HG03280 (cell line): ENCODE results near the gene CASP4.
A peak's percentile ranks its signal among the peaks of the same experiment; 100 is the strongest.
"Not testable (repeated sequence)": the region's sequence is repeated elsewhere in the genome, so short reads cannot be mapped to it uniquely, and the experiment has no call there.

ENCODE experiments used
- ATAC-seq: cut with Tn5 transposase; IDR thresholded peaks from one replicate; pipeline ENCODE4 v1.9.1; 2021; ENCODE audit warnings: mild to moderate bottlenecking, moderate library complexity; ENCODE audit not compliant: unreplicated experiment

The CASP4 gene

DNA sequence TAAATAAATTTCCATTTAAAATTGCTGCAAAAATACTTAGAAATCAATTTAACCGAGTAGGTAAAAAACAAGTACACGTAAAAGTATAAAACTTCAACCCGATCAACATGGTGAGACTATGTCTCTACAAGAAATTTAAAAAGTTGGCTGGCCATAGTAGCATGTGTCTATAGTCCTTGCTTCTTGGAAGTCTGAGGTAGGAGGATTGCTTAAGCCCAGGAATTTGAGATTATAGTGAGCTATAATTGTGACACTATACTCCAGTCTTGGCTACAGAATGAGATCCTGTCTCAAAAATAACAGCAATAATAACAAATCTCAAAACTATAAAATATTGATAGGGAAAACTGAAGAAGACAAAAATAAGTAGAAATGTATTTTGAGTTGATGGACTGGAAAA is 11.1 kb downstream of the CASP4 start:
- ATAC-seq: no peak

DNA sequence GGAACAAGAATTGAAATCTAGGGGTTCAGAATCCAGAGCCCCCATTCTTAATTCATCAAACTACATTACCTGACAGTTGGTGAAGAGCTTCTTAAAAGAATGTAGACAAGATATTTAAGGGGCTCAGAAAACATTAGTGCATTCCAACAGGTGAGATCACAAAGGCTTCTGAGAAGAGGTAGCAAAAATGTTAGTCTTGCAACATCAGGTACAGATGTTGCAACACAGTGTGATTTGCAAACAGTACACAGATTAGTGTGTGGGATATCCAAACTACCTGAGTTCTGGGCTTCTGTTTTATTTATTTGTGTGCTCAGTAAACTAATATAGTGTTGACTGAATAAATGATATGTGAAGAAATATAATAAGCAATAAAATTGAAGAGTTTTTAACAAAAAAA is 11.8 kb downstream of the CASP4 start:
- no peak for ATAC-seq

DNA sequence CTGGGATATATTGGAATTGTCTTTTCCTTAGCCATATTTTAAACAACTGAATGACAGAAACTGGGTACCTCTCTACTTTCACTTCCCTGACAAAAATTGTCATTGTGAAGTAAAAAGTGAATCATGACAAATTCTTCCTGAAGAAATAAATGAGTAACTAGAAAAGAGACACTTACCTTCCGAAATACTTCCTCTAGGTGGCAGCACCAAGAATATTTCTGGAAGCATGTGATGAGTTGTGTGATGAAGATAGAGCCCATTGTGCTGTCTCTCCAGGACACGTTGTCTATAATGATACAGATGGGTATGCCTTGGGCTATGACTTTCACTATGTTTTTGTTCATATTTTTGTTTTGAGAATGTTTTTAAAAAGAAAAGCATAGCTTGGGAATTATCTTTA is 21.5 kb downstream of the CASP4 start:
- ATAC-seq: peak; percentile 91

DNA sequence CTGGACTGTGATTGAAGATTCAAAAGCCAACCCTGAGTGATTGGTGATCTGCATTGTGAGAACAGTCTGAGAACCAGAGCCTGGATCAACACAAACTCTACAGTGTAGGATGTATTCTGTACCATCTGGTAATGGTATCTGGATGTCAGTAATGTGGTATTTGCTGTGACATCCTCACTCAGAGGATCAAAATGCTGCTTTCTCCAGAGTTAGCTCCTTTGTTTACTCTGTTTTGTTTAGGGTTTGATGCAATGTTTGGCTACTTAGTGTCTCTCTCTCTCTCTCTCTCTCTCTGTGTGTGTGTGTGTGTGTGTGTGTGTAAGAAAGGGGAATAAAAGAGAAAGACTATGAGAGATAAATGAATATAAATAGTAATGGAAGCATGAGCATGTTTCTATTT is 24.3 kb downstream of the CASP4 start:
- no peak for ATAC-seq

DNA sequence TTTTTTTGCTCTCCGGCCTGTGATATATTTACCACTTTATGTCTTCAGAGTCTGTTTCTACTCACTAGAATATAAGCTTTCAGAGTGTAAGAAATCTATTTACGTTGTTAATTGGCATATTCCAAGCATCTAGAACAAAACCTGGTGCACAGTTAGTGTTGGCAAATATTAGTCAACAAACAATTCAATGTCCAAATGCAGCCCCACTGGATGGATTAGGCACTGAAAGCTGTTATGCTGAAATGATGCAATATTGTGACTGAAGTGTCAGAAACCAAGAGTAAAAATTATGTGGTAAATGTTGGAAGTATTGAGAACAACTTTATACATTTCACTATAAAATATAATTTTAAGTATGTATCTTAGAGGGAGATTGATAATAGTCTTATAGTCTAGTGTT is 24.8 kb downstream of the CASP4 start:
- no peak for ATAC-seq

DNA sequence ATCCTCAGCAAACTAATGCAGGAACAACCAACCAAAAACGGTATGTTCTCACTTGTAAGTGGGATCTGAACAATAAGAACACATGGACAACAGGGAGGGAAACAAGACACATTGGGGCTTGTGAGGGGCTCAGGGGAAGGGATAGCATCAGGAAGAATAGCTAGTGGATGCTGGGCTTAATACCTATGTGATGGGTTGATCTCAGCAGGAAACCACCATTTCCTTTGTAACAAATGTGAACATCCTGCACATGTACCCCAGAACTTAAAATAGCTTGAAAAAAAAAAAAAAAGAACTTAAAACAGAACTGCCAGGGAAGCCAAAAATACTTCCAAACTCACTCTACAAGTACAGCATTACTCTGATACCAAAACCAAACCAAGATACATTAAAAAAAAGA is 33.8 kb downstream of the CASP4 start:
- ATAC-seq: no peak

DNA sequence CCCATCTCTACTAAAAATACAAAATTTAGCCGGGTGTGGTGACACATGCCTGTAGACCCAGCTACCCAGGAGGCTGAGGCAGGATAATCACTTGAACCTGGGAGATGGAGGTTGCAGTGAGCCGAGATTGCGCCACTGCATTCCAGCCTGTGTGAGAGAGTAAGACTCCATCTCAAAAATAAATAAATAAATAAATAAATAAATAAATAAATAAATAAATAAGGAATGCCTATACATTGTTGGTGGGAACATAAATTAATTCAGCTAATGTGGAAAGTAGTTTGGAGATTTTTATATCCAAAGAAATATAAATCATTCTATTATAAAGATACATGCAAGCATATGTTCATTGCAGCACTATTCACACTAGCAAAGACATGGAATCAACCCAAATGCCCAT is 34.3 kb downstream of the CASP4 start:
- ATAC-seq: not testable (repeated sequence)

DNA sequence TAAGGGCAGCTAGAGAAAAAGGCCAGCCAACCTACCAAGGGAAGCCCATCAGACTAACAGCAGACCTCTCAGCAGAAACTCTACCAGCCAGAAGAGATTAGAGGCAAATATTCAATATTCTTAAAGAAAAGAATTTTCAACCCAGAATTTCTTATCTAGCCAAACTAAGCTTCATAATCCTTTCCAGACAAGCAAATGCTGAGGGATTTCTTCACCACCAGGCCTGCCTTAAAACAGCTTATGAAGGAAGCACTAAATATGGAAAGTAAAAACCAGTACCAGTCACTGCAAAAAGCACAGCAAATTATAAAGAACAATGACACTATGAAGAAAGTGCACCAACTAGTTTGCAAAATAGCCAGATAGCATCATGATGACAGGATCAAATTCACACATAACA is 39.6 kb downstream of the CASP4 start:
- ATAC-seq: no peak

DNA sequence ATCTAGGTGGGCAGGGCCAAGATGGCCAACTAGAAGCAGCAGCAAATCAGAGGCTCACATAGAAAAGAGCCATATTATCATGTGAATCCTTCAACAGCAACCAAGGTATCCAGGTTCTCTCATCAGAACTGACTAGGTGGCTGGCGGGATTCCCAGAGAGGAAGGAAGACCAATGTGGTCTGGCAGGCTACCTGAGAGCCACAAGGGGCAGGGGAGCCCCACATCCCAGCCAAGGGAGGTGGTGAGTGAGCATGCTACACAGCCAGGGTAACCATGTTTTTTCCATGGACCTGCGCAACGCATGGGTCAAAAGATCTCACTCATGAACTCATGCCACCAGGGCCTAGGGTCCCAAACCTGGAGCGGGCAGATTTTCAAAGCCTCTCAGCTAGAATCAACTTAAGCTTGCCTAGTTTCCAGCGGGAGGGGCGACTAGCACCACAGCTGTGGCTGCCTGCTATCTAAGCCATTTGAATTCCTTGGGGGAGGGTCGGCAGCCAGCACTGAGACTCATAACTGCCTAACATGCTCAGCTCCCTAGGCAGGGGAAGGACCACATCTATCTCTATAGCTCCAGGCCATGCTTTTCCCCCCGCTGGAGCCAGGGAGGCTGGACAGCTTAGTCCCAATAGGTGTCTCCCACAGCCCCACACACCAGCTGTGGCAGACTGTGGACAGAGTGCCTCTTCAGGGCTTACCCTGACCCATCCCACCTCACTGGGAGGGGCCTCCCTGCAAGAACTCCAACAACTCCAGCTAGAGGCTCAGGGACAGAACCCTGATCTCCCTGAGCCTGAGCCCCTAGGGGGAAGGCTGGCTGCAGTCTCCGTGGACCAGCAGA is 41.4 kb downstream of the CASP4 start:
- ATAC-seq: no peak

DNA sequence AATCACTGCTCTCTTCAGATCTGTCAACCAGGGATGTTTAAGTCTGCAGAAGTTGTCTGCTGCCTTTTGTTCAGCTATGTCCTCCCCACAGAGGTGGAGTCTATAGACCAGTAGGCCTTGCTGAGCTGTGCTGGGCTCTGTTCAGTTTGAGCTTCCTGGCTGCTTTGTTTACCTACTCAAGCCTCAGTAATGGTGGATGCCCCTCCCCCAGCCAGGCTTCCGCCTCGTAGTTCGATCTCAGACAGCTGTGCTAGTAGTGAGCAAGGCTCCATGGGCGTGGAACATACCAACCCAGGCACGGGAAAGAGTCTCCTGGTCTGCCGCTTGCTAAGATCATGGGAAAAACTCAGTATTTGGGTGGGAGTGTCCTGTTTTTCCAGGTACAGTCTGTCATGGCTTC is 42.5 kb downstream of the CASP4 start:
- no peak for ATAC-seq

DNA sequence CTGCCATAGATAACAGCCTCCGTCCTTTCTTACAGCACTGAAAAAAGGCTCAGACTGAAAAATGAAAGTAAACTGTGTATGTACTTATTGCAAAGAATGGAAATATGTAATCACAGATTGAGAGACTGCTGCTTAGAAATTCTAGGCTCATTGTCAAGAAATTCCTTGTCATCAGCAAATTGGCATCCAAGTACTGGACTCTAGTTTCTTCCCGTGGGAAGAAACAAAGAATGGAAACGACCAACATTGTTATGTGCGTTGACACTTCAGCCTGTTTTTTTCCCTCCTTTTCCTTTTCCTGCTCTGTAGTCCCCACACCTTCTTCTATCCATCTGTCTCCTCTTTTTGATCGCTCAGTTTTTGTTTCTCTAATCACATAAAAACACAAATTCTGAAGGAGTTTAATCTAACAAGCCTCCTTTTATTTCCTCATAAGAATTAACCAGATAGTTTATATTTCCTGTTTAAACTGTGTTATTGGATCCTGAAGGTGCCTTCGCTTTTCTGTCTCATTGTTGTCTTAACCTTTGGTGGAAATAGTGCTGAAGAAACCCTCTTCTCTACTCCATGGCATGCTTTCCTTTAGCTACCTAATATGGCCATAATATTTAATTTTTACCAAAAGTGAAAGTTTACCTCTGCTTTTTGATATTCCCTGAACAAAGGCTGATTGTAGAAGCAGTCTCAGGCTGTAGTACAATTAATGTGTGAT is 50.1 kb downstream of the CASP4 start:
- ATAC-seq: no peak

DNA sequence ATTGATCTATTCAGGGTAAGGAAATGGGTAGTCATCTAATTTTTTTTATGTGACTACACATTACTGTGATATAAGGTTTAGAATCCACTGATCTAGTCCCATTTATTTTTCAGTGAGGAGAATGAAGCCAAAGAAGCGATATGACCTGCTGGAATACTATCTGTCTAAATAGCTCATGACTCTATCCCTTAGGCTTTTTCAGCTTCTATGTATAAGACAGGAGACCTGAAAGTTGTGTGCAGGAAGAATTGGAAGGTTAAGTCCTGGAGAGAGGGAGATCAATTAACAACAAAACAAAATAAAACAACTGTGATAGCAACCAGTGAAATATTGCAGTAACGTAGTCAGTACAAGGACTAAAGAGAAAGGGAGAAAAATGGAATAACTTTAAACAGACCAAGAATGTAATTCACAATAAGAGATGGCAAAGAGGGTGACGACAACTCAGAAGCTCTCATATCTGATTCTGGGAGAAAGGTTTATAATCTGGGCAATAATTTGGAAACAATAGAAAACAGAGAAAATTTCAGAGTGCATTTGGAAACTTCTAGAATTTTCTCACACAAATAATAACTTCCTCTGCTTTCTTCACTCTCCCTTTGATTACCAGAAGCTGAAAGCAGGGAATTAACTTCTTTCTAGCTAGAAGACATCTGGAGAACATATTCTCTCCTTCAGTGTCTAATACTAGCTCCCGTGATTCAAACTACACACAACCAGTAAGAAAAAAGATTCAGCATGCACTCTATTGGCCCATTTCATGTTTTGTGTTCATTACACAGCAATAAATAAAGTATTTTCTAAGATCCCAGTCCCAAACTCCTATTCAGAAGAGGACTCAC is 50.9 kb downstream of the CASP4 start:
- no peak for ATAC-seq

DNA sequence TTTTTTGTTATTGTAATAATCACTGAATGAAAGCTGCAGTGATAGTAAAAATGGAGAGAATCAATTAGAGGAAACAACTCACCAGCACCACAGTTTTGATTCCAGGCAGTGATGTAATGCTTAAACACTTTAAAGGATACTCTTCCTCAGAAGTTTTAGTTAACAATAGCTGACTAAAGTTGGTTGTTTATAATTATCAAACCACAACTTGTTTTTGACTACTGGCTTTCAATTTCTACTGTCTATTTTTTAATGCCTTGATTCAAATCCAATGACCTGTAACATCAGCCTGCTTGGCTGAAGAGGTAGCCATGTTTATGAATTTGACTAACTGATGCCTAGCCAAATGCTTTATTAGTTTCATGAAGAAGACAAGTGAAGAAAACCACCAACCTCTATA is 51.9 kb downstream of the CASP4 start:
- ATAC-seq: no peak

DNA sequence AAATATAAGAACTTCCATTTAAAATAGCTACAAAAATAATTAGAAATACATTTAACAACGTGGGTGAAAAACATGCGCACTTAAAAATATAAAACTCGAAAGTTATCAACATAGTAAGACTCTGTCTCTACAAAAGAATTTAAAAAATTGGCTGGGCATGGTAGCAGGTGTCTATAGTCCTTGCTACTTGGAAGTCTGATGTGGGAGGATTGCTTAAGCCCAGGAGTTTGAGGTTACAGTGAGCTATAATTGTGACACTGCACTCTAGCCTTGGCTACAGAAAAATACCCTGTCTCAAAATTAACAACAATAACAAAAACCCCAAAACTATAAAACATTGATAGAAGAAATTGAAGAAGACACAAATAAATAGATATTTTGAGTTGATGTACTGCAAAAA is 56.3 kb downstream of the CASP4 start:
- no peak for ATAC-seq

DNA sequence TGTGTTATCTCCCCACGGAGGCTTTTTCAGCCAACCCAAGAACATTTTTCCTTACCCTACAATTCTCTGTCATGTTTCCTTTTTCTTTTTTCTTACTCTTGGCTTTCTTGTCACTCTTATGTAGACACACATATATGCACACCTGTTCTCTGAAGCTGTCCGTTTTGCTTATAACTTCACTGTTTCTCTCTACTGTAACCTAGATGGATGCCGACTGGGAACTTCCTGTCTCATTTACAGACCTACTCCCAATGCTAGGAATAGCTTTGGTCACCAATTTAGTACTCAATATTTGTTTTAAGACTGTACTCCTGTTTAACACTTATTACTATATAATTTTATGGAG is 60.2 kb downstream of the CASP4 start:
- no peak for ATAC-seq

DNA sequence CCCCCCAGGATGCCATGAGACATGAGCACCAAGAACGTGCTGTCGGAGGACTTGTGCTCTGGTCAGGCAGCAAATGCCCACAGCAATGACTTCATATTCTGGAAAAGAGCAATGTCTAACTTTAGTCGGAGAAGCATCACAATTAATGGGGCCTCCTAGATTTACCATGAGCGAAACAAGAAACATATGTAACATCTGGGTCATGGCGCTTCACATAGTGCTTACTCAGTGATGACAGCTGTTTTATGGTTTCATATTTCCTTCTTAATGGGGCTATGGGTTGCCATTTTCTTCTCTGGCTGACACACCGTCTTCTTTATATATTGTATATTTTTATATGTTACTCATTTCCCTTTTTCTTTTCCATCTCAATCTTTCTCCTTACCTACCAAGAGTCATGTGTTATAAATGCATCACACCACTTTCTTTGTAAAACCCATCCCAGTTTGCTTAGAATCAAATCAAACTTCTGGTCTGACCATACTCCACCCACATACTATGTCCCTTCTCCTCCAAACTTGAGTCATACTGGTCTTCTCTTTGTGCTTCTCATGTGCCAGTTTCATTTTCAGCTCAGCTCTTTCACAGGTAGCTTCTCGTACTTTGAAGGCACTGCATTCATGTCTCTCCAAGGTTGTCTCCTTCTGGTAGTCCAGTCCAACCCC is 60.7 kb downstream of the CASP4 start:
- peak; percentile 58 for ATAC-seq

DNA sequence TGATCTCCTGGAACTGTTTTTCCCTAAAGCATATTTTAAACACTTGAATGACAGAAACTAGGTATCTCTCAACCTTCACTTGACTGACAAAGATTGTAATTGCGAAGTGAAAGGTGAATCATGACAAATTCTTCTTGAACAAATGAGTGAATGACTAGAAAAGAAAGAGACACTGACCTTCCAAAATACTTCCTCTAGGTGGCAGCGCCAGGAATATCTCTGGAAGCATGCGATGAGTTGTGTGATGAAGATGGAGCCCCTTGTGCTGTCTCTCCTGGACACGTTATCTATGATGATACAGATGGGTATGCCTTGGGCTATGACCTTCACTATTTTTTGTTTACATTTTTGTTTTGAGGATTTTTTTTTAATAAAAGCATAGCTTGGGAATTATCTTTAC is 63.1 kb downstream of the CASP4 start:
- ATAC-seq: no peak

DNA sequence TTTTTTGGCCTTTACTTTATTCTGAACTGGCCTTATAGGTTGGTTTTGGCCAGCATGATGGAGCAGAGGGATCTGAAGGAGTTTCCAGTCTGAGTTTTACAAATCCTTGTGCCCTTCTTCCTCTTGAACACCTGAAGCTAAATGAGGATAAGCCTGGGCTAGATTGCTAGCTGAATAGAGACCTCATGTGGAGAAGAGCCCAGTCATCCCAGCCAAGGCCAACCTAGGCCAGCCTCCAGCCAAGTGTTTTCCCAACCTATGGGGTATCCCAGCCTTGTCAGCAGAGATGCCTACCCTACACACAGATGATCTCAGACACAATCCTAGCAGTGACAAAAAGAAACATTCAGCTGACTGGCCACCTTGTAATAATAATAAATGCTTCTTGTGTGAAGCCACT is 69.1 kb downstream of the CASP4 start:
- ATAC-seq: no peak

DNA sequence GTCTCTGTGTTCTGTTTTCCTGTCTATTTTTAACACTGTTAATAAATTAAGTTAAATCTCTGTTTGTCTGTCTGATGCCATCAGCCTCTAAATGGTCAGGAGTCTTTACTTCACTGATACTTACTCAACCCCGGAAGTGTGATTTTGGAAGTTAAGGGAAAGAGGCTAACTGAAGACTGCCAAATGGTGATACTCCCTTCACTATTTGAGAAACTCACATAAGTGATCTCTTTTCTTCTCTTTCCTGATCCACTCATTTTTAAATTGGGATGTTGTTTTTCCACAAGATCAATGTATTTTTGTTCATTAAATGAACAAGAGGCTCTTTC is 69.7 kb downstream of the CASP4 start:
- no peak for ATAC-seq

DNA sequence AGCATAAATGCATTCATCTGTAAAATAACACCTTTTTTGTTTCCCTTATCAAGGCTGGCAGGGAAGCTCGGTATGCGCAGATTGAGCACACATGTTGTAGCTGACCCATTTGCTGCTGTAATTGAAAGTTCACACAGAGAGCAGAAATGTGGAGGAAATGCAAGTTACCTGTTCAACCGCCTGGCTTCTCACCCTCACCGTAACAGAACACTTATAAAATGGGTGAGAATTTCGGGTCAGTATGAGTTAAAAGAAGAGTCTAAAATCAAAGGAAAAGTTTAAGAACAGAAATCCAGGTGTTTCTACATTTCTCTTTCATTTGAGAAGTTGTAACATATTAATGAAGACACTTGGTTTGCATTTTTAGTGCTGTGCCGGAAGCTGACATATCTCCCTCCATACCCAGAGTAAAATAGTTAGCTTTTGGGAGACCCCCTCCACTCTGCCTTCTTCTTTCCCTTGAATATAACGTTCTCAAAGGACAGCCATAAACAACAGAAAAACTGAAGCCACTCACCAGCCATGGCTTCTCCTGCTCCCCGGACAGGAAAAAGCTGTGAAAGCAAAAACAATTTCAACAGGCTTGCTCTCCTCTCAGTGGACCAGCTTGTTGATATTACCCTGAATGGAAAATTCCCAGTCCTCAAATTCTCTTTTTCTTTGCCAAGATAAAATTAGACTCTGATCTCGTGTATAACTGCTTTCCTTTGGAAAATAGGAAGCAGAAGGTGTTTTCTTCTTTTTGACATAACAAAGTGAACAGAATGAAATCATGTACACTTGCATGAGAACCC is 70.3 kb downstream of the CASP4 start, which contains the start of gene CASP12:
Gene CASP12 (minus strand): TSS at position 570 of the 794 bp plus-strand sequence.
- ATAC-seq: no peak
